Activated CD8-positive, alpha-beta memory T cell treated with anti-CD3 and anti-CD28 coated beads for 36 hours (primary cell): ENCODE data around the gene FAM20C. TPM values are rescaled to one million over a fixed set of nuclear protein-coding genes. Genes with fewer than 3 reads are reported as not detected.

ENCODE experiments used
- CTCF ChIA-PET: fragments of 350-600 bp; sonication (Branson Sonifier 250); formaldehyde crosslinking; loops from one replicate; lab custom pipeline; 2021; ENCODE audit warnings: antibody characterized with exemption; lab: Charles Lee
- POLR2A ChIA-PET: fragments of 350-600 bp; sonication (Branson Sonifier 250); formaldehyde crosslinking; loops from one replicate; lab custom pipeline; 2021; ENCODE audit warnings: antibody characterized with exemption; lab: Charles Lee
- total RNA-seq, 2 experiments: library from RNA; stranded (reverse); gene quantifications; one replicate each; pipeline ENCODE4 v1.2.3, GENCODE V29; 2021

The FAM20C gene
- total RNA-seq, 2 experiments from 2014 or later, result 0.74 to 1.5 TPM

- POLR2A ChIA-PET, result no interaction called here
Observed at GRCh38 chr7:187227-187927, 5.0 kb upstream of the FAM20C start.

GRCh38 chr7:188174-188573 lies 4.2 kb upstream of the FAM20C start:
- POLR2A ChIA-PET, result no interaction called here
- CTCF ChIA-PET, result interaction anchor here (1.2 kb wide), 1 partner anchor 1000 kb away, joined by 3 read pairs; no protein-coding TSS in a partner anchor

More at GRCh38 chr7:187227-187927, 5.0 kb upstream of the FAM20C start:
- CTCF ChIA-PET, result interaction anchor here (1.2 kb wide), 1 partner anchor 1001 kb away, joined by 3 read pairs; no protein-coding TSS in a partner anchor

GRCh38 chr7:188727-189500 lies 3.5 kb upstream of the FAM20C start:
- POLR2A ChIA-PET, result no interaction called here
- CTCF ChIA-PET, result no interaction called here

- ChIA-PET POLR2A (no interaction called here), CTCF (no interaction called here)
Observed at GRCh38 chr7:189719-190118, 2.7 kb upstream of the FAM20C start.

- CTCF ChIA-PET, result no interaction called here
Observed at GRCh38 chr7:190196-190595, 2.2 kb upstream of the FAM20C start.

GRCh38 chr7:191105-191980 lies 1.0 kb upstream of the FAM20C start:
- ChIA-PET CTCF (no interaction called here), POLR2A (no interaction called here)

More at GRCh38 chr7:190196-190595, 2.2 kb upstream of the FAM20C start:
- POLR2A ChIA-PET, result no interaction called here

GRCh38 chr7:192701-193480 lies 520 bp downstream of the FAM20C start:
- ChIA-PET POLR2A (interaction anchor here (0.6 kb wide), 1 partner anchor 128 kb away, joined by 3 read pairs; no protein-coding TSS in a partner anchor), CTCF (no interaction called here)

GRCh38 chr7:193481-194251 lies 1.3 kb downstream of the FAM20C start:
- POLR2A ChIA-PET, result no interaction called here
- CTCF ChIA-PET, result no interaction called here

GRCh38 chr7:194252-195009 lies 2.1 kb downstream of the FAM20C start:
- ChIA-PET CTCF (no interaction called here), POLR2A (no interaction called here)

- ChIA-PET POLR2A (no interaction called here), CTCF (no interaction called here)
Observed at GRCh38 chr7:195010-195829, 2.8 kb downstream of the FAM20C start.

GRCh38 chr7:195830-196128 lies 3.4 kb downstream of the FAM20C start:
- POLR2A ChIA-PET, result no interaction called here

GRCh38 chr7:196283-196682 lies 3.9 kb downstream of the FAM20C start:
- CTCF ChIA-PET, result no interaction called here

More at GRCh38 chr7:195830-196128, 3.4 kb downstream of the FAM20C start:
- CTCF ChIA-PET, result no interaction called here

GRCh38 chr7:196778-197321 lies 4.5 kb downstream of the FAM20C start:
- ChIA-PET POLR2A (no interaction called here), CTCF (no interaction called here)

More at GRCh38 chr7:196283-196682, 3.9 kb downstream of the FAM20C start:
- POLR2A ChIA-PET, result no interaction called here

GRCh38 chr7:197413-198335 lies 5.3 kb downstream of the FAM20C start:
- POLR2A ChIA-PET, result no interaction called here
- CTCF ChIA-PET, result no interaction called here

GRCh38 chr7:199483-200249 lies 7.3 kb downstream of the FAM20C start:
- CTCF ChIA-PET, result no interaction called here
- POLR2A ChIA-PET, result no interaction called here
